Peyer's patch (tissue), 4 donors: ENCODE data around the gene CALN1. TPM values are rescaled to one million over a fixed set of nuclear protein-coding genes. Genes with fewer than 3 reads are reported as not detected.

Source experiments
- DNase-seq, 3 donors: peaks; one replicate each; pipeline ENCODE4 v3.0.0-alpha.2; 2017 to 2019
- H3K27ac ChIP-seq, 4 donors: fragments of 200-600 bp; sonication (generic); one replicate each; pipeline ENCODE4 v1.5.1; 2016 to 2019
- H3K27me3 ChIP-seq, 2 donors: fragments of 200-600 bp; sonication (generic); one replicate each; pipeline ENCODE4 v1.5.1; 2019
- H3K36me3 ChIP-seq, 3 donors: fragments of 200-600 bp; sonication (generic); one replicate each; pipeline ENCODE4 v1.5.1; 2016 to 2019
- H3K4me1 ChIP-seq, 4 donors: fragments of 200-600 bp; sonication (generic); one replicate each; pipeline ENCODE4 v1.5.1; 2016 to 2019
- H3K4me3 ChIP-seq, 4 donors: fragments of 200-600 bp; sonication (generic); 1 replicate in 3 of 4; 2 replicates in 1 of 4; pipeline ENCODE4 v1.5.1; 2016 to 2019; ENCODE audit warnings: mild to moderate bottlenecking in 1 of 4
- H3K9me3 ChIP-seq, 4 donors: fragments of 200-600 bp; sonication (generic); one replicate each; pipeline ENCODE4 v1.5.1; 2016 to 2019; ENCODE audit warnings: mild to moderate bottlenecking in 1 of 4
- CTCF ChIP-seq, 6 experiments: fragments of 450-650 bp in 4 of 6; fragments of 200-600 bp in 2 of 6; sonication (generic) in 1 of 6; IDR thresholded peaks; one replicate each; pipeline ENCODE4 v1.5.1; 2017 to 2019; ENCODE audit warnings: antibody characterized with exemption in 6 of 6, mild to moderate bottlenecking in 3 of 6, moderate library complexity in 1 of 6
- POLR2A ChIP-seq, 2 donors: fragments of 450-650 bp; IDR thresholded peaks; one replicate each; pipeline ENCODE4 v1.5.1; 2017; ENCODE audit warnings: antibody characterized with exemption in 2 of 2, mild to moderate bottlenecking in 2 of 2, moderate library complexity in 2 of 2
- total RNA-seq, 4 donors: library from RNA; depleted of rRNA; stranded (reverse); fragments of >200 nt; gene quantifications; one replicate each; pipeline ENCODE4 v1.1.0, GENCODE V29; 2016

The CALN1 gene
- total RNA-seq, 4 donors from 2014 or later = 0.13 TPM; not detected in 3

GRCh38 chr7:72016574-72016973 is 395.6 kb downstream of the CALN1 start:
- Histone ChIP-seq H3K27me3 (no peaks in the 10 kb centered on the region), H3K9me3 (no peaks in the 10 kb centered on the region), H3K4me1 (no peaks in the 10 kb centered on the region), H3K36me3 (no peaks in the 10 kb centered on the region), H3K4me3 (no peak overlapping the region), H3K27ac (no peak overlapping the region)
- no peak for TF ChIP-seq CTCF (IDR thresholded peaks at IDR 0.05)
- no peak for TF ChIP-seq POLR2A (IDR thresholded peaks at IDR 0.05)
- DNase-seq = no peak

- no peak overlapping the region for H3K27ac ChIP-seq
- no peak for DNase-seq
- no peaks in the 10 kb centered on the region for H3K4me1 ChIP-seq
- H3K4me3 ChIP-seq = no peak overlapping the region
- no peaks in the 10 kb centered on the region for H3K27me3 ChIP-seq
- TF ChIP-seq CTCF (IDR thresholded peaks at IDR 0.05) (no peak), POLR2A (IDR thresholded peaks at IDR 0.05) (no peak)
- no peaks in the 10 kb centered on the region for H3K36me3 ChIP-seq
- no peaks in the 10 kb centered on the region for H3K9me3 ChIP-seq
Measured at GRCh38 chr7:72015136-72015535, 397.0 kb downstream of the CALN1 start.

- no peak overlapping the region for H3K27ac ChIP-seq
Measured at GRCh38 chr7:72007018-72007417, 405.1 kb downstream of the CALN1 start.

GRCh38 chr7:72003236-72003635 is 408.9 kb downstream of the CALN1 start:
- TF ChIP-seq POLR2A (IDR thresholded peaks at IDR 0.05) = no peak
- TF ChIP-seq CTCF (IDR thresholded peaks at IDR 0.05) = no peak
- Histone ChIP-seq H3K27me3 (no peaks in the 10 kb centered on the region), H3K9me3 (no peaks in the 10 kb centered on the region), H3K4me3 (no peak overlapping the region), H3K36me3 (no peaks in the 10 kb centered on the region), H3K27ac (no peak overlapping the region), H3K4me1 (no peaks in the 10 kb centered on the region)
- no peak for DNase-seq

More at GRCh38 chr7:72007018-72007417, 405.1 kb downstream of the CALN1 start:
- no peaks in the 10 kb centered on the region for H3K36me3 ChIP-seq
- no peak overlapping the region for H3K4me3 ChIP-seq
- H3K27me3 ChIP-seq = no peaks in the 10 kb centered on the region
- no peaks in the 10 kb centered on the region for H3K9me3 ChIP-seq
- DNase-seq = no peak
- no peak for TF ChIP-seq CTCF (IDR thresholded peaks at IDR 0.05)
- no peak for TF ChIP-seq POLR2A (IDR thresholded peaks at IDR 0.05)
- H3K4me1 ChIP-seq = no peaks in the 10 kb centered on the region

GRCh38 chr7:71996141-71996540 is 416.0 kb downstream of the CALN1 start:
- Histone ChIP-seq H3K36me3 (no peaks in the 10 kb centered on the region), H3K9me3 (no peaks in the 10 kb centered on the region), H3K27ac (no peak overlapping the region), H3K4me3 (no peak overlapping the region), H3K27me3 (no peaks in the 10 kb centered on the region), H3K4me1 (no peaks in the 10 kb centered on the region)
- DNase-seq = no peak
- TF ChIP-seq POLR2A (IDR thresholded peaks at IDR 0.05) = no peak
- no peak for TF ChIP-seq CTCF (IDR thresholded peaks at IDR 0.05)

- no peaks in the 10 kb centered on the region for H3K9me3 ChIP-seq
- no peak for DNase-seq
- no peak overlapping the region for H3K27ac ChIP-seq
- no peaks in the 10 kb centered on the region for H3K4me1 ChIP-seq
- TF ChIP-seq POLR2A (IDR thresholded peaks at IDR 0.05) = no peak
- TF ChIP-seq CTCF (IDR thresholded peaks at IDR 0.05) = no peak
- H3K4me3 ChIP-seq = no peak overlapping the region
- no peaks in the 10 kb centered on the region for H3K27me3 ChIP-seq
- H3K36me3 ChIP-seq = no peaks in the 10 kb centered on the region
Measured at GRCh38 chr7:71995111-71995510, 417.0 kb downstream of the CALN1 start.
